Right ventricle myocardium inferior (tissue), 1 donor: ENCODE results near the gene ROR1. TPM values are rescaled to one million over a fixed set of nuclear protein-coding genes. Genes with fewer than 3 reads are reported as not detected.
A peak's percentile ranks its signal among the peaks of the same experiment; 100 is the strongest.

Source experiments
- ATAC-seq: fragments of 200-7000 bp; cut with Tn5 transposase; one replicate; pipeline ENCODE4 v1.9.1; 2020; ENCODE audit warnings: mild to moderate bottlenecking, moderate library complexity
- DNase-seq: peaks from one replicate; pipeline ENCODE4 v3.0.0; 2021; ENCODE audit errors: missing footprints
- intact Hi-C: fragments of 100-400 bp; cut with DNase I; formaldehyde crosslinking; loops from one replicate; pipeline ENCODE4 v1.11.0; 2022
- total RNA-seq: library from RNA; stranded (reverse); fragmentation: NEBNext Ultra II Directional; extraction: Animal tissue kit (Norgen Biotek cat#: 25700); gene quantifications from one replicate; pipeline ENCODE4 v1.2.1, GENCODE V29; 2021
- donor health status: DM: no; HTN: yes; CAD: no; lungs with severe emphysema.

ROR1 gene
- total RNA-seq, 1 donor from 2014 or later: 8.4 TPM

DNA sequence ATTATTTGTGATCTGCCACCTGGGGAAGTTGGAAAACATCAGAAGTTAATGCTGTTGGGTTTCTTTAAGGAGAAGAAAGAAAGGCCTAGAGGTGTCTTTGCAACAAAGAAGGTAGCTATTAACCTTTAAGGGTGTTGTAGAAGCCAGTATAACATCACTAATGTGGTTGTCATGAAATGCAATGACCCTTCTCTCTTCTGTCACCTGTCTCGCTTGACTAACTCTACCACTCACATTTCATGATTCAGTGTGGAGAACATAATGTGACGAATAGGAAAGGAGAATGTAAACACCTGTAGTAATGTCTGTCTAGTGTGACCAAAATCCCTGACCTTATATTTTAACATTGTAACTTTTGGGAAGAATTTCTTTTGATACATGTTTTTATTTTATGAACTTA lies 217.9 kb downstream of the ROR1 start:
- ATAC-seq (no peak), DNase-seq (no peak)
- intact Hi-C loops: no loop called here

DNA sequence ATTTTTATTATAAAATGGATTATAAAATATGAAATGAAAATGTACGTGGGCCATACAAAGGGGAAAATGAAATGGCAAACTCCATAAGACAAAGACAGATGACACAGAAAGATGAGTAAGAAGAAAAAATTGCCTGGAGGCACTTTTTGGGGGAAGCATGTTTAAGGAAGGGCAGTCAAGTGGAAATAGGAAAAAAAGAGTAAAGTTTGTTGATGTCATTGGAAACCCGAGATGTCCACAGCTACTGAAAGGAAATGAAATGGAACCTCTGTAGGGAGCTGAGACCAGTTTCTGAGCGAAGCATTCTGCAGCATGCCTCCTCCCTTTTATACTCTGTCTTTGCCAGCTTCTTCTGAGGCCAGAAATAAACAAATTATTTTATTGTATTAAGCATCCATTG lies 226.2 kb downstream of the ROR1 start:
- ATAC-seq (no peak), DNase-seq (no peak)
- intact Hi-C loops: no loop called here

DNA sequence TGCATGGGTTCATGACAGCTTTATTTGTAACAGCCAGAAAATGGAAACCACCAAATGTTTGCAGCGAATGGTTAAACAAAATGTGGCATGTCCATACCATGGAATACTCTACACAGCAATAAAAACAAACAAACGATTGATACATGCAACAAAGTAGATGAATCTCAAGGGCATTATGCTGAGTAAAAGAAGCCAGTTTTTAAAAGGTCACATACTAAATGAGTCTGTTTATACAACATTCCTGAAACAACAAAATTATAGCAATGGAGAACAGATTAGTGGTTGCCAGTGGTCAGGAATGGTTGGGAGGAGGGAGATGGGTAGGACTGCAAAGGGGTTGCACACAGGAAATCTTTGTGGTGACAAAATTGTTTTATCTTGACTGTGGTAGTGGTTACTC lies 227.2 kb downstream of the ROR1 start:
- ATAC-seq (no peak), DNase-seq (no peak)
- intact Hi-C loops: no loop called here

DNA sequence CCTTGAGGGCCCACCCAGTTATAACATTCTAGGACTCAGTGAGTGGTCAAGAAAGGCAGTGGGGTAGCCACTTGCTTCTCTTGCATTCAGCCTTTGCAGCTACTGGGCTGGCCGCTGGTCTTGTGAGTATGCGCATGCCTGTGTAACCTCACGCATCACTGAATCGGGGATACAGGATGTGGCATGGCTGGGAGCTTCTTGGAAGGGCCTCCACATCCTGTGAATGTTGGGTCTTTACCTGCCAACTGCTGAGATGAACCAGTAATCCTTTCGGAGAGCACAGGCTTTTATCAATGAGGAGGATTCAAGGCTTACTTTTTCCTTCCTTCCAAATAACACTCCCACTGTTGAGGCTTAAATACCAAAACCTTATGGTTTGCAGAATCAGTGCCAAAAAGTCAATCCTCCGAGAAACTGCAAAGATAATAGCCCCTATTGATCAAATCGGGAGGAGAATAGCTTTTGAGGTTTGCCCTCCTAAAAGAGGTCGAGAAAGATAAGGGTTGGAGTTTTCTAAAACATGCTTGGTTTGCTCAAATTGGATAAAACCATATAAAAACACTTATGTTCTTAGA lies 230.7 kb downstream of the ROR1 start:
- intact Hi-C loops: no loop called here
- DNase-seq (no peak), ATAC-seq (no peak)

DNA sequence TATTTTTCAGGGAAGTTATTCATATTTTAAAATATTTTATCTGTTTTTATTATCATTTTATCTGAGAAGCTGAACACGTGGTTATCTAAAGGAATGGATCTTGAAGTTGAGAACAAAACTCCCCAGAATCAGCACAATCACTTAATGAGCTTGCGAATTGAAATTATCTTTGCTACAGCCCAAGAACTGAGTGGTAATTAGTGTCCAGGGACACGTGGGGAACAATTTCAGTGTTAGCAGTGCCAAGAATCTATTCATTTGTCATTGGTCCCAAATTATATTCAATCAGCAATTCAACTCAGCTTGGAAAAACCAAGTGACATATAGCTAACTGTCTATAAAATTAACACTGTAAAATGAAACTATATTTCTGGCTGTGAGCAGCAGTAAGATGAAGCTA lies 232.0 kb downstream of the ROR1 start:
- DNase-seq (no peak), ATAC-seq (no peak)
- intact Hi-C loops: no loop called here

DNA sequence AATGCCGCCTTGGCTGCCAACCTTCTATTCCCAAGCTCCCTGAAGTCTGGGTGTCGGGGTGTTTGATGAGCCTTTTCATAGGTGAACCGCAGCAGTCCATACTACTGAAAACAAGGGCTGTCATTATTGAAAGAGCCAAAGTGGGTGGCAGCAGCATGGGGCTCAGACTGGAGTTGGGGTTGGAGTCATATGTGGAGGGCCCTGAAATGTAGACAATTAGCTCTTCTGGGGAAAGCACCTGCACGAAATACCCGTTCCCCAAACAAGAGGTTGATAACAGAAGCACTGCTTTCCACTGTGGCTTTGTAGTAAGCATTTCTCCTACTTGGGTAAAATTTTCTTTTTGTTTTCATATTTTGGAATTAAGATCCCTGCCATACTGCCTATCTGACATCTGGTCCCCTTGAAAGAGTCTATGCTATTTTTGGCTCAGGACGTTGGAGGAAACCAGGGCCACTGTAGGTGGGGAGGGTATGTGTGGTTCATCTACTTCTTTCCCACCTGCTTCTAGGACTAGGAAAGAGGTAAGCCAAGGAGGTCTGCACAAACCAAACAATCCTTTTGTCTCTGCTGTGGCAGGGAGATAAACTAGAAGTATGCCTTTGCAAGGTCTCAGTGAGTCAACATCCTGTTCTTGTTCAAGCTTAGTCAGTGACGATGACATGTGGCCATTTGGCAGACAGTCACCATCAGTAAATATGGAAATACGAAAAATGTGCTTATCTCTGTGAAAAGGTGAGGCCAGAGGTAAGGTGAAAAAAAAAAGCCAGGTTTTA lies 232.6 kb downstream of the ROR1 start:
- DNase-seq (no peak), ATAC-seq (peak; percentile 34)
- intact Hi-C loops: no loop called here

DNA sequence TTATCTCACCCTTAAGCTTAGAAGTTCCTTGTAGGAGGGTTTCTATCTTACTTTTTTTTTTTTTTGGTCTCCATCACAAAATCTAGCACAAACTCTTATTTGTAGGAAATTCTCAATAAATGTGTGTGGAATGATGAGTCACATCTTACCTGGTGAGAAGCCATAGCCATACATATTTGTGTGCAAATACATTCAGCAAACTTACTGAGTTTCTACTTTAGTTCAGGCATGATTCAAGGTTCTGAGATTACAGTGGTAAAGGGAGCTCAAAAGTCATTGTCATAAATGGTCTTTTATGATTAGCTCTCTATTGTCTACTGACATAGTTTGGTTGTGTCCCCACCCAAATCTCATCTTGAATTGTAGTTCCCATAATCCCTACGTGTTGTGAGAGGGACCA lies 236.5 kb downstream of the ROR1 start:
- no peak for DNase-seq
- intact Hi-C loops: no loop called here
- no peak for ATAC-seq

DNA sequence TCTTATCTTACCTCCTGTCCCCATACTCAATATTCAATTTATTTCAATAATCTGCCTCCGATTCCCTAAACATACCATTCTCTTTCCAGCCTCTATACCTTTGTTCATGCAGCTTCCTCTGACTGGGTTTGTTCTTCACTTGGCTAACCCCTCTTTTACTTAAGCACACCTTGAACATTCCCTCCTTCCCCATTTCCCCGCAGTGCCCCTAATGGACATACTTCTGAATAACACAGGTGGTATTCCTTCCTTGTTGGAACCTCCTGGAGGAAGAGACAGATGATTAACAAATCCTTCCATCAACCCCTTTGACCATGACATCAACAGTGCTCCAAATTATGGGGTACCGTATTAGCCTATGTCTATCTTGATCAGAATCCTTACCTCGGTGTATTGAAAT lies 239.6 kb downstream of the ROR1 start:
- no peak for DNase-seq
- no peak for ATAC-seq
- intact Hi-C loops: no loop called here

DNA sequence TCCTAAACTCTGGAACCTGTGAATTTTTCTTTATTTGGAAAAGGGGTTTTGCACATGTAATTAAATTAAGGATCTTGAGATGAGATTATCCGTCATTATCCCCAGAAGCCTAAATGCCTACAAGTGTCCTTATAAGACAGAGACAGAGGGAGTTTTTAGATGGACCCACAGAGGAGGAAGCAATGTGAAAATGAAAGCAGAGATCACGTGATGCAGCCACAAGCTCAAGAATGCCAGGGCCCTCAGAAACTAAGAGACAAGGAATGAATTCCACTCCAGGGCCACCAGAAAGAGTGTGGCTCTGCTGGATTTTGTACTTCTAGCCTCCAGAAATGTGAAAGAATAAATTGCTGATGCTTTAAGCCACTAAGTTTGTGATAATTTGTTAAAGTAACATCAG lies 246.0 kb downstream of the ROR1 start:
- intact Hi-C loops: no loop called here
- ATAC-seq (peak; percentile 60), DNase-seq (no peak)

DNA sequence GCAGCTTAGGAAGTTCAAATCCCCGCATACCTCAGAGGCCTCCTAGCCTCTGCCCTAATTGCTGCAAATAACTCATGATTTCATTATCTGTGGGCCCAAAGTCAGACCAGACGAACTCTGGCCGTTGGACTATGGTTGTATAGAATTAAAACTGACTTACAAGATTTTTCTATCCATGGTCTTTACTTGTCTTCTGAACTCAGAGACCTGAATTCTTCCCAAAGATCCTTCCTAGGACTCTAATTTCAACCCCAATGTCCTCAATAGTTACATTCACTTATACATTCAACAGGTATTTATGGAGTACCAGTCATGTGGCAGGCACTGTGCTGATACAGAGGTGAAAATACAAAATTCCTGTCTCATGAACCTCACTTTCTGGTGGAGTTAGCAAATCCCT lies 247.2 kb downstream of the ROR1 start:
- intact Hi-C loops: no loop called here
- DNase-seq: no peak
- ATAC-seq: no peak

DNA sequence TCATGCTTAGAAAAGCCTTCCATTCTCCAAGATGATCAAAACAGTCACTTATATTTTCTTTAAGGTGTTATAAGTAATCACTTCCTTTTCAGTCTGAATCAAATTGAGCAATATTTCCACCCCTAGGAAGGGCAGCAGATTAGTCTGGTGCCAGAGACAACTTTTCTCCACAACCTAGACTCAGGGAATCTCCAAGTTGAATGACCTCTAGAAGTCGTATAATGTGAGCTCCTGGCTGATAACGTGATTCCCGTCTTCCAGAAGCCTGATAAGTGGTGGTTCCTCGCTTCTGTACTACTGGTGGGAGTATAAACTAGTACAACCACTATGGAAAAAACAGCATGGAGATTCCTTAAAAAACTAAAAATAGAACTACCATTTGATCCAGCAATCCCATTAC lies 251.2 kb downstream of the ROR1 start:
- intact Hi-C loops: no loop called here
- DNase-seq (no peak), ATAC-seq (no peak)

DNA sequence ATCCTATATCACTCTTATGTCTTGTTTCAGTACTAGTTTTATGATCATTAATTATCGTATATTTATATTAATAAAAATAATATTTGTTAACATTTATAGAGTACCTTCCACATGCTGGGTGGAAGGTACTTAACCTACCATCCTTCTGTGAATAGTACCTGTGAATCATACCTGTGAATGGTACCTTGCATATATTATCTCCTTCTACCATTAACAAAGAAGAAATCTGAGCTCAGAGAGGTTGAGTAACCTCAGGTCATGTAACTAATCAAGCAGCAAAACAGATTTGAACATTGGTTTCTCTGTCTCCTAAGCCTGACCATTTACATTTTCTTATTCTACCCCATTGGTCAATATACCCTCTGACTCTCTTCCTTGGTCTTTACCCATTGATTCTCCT lies 255.2 kb downstream of the ROR1 start:
- DNase-seq (no peak), ATAC-seq (no peak)
- intact Hi-C loops: no loop called here

DNA sequence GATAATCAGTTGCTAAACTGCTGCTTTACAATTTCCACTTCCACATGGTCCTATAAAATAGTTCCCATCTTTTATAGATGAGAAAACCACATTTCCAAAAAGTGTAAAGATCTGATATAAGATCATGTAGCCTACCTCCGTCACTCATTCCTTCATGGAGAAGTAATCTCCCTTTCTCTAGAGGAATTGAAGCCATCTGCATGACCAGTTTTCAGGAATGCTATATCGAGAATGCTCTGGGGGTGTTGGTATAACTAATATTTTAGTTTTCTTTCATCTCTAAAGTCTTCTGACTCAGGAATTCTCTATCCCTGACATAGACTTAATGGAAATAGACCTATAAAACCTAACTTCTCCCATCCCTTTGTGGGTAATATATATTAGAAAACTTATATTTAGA lies 256.6 kb downstream of the ROR1 start:
- ATAC-seq: no peak
- intact Hi-C loops: no loop called here
- no peak for DNase-seq

DNA sequence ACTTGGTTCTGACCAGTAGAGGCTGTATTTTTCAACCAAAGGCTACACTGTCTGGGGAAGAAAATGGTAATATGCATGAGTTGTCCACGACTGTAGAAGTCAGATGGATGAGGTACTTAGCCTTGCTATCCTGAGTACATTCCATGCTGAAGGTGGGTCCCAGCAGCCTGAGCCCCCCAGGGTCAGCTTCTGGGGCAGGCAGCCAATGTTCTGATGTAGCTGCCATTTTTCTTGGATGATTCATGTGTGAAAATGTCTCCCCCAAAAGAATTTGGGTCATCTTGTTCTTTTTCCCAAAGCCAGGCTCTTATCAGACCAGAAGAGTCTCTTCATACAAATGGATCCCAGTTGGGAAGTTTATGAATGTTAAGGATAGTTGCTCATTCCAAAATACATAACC lies 257.4 kb downstream of the ROR1 start:
- DNase-seq: no peak
- intact Hi-C loops: no loop called here
- no peak for ATAC-seq

DNA sequence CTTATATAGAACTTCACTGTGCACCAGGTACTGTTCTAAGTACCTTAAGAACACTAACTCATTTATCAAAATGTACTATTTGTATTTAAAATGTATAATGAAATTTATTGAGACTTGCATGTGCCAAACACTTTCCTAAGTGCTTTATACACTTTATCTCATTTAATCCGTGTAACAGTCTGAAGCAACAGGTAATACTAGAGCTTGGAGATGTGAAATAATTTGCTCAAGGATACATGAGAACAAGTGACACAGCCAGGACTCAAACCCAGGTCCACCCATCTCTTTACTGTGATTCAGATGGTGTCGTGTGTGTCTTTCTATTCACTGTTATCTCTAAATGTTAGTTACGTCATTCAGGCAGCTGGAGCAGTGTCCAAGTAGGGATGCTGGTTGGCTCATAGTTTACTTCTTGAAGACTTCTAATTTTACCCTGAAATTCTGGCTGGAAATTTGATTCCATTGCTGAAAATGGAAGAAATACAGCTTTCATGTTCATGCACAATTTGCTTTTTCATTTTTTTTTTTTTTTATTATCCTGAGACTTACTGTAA lies 259.9 kb downstream of the ROR1 start:
- DNase-seq: no peak
- intact Hi-C loops: no loop called here

DNA sequence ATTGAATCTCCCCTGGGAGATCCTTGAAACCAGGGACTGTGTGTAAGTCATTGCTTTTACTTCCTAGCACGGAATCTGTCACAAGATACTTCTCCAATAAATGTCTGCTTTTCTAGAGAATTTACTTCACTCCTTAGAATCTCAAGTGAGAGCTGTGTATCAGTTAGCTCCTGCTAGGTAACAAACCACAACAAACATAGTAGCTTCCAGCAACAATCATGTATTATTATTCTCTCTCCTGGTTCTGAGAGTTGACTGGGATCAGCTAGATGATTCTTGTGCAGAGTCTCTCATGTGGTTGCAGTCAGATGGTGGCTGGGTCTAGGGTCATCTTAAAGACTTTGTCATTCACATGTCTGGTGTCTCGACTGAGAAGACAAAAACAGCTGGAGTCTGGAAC lies 262.7 kb downstream of the ROR1 start:
- DNase-seq (no peak), ATAC-seq (no peak)
- intact Hi-C loops: no loop called here

More for the DNA sequence above, 259.9 kb downstream of the ROR1 start:
- ATAC-seq: peak; percentile 67

DNA sequence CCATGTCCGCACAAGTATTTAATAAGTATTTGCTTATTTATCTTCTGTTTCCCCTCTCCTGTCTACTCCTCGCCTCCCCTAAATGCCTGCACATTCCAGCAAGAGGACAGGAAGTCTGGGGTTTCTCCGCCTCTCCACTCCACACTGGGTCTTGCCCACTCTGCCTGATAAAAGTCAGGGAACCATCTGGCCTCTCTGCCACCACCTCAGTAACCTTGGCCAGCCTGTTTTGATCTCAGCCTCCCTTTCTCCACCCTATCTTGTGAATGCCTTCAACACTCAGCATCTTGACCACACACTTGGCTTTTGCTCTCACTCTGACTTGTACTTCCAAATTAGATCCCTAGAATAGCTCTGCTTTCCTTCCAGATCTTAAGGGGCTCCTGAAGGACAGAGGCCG lies 264.3 kb downstream of the ROR1 start:
- ATAC-seq (no peak), DNase-seq (no peak)
- intact Hi-C loops: no loop called here

DNA sequence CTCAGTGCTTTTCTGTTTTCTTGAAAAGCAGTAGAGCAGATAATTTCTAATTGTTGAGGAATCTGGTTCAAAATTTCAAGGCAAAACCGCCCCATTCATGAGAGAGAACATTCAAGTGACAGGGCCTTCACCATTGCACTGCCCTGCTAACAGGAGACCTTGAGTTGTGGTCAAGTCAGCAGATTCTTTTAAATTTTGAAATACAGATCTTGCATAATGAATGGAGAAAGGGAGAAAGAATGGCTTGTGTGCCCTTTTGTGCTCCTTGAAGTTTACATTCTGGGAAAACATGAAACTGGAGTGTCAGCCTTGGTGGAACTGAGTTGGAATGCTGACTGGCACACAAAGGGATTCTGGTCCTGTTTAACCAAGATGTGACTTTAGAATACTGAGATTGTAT lies 265.1 kb downstream of the ROR1 start:
- no peak for ATAC-seq

DNA sequence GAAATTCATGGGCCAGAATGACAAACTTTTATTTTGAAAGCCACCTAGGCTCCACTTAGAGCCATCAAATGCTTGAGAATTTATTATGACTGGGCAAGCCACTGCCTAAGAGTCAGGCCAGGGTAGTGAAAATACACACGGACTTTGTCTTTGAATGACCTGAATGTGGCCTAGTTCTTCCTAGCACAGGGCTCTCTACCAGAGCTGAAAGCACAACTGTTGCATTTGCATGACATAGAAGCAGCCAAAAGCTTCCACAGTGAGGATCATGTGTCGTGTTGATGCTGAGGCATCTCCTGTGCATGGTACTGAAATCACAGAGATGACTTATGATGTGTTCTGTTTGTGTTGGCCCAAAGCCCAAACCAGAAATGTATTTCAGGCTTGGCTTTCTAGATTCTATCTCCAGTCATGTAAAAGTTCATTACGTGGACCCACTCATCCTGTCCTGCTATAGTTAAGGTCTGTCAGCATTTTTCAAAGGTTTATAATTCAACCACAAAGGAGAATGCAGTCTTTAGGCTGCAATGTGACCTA lies 265.6 kb downstream of the ROR1 start:
- intact Hi-C loops: no loop called here
- no peak for DNase-seq

More for the DNA sequence above, 265.1 kb downstream of the ROR1 start:
- intact Hi-C loops: no loop called here
- no peak for DNase-seq

More for the DNA sequence above, 265.6 kb downstream of the ROR1 start:
- peak; percentile 68 for ATAC-seq
